Stimulated activated CD8-positive, alpha-beta memory T cell treated with anti-CD3 and anti-CD28 coated beads, Interleukin-2, amount 100 ng/mL, for 48 hours (primary cell): ENCODE measurements around the gene DACT3.
A peak's percentile ranks its signal among the peaks of the same experiment; 100 is the strongest.

ENCODE experiments used
- DNase-seq, 2 donors: peaks; one replicate each; pipeline ENCODE4 v3.0.0-alpha.2; 2020; ENCODE audit warnings: low read depth in 2 of 2

Gene DACT3

DNA sequence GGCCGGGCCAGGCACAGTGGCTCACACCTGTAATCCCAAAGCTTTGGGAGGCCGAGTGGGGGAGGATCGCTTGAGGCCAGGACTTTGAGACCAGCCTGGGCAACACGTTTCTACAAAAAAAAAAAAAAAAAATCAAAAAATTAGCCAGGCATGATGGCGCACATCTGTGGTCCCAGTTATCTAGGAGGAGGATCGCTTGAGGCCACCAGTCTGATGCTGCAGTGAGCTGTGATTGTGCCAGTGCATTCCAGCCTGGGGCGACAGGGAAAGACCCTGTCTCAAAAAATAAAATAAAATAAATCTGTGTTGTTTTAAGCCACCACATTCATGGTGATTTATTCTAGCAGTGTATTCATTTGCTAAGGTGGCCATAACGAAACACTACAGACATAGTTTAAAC, 4.1 kb upstream of the DACT3 start:
- DNase-seq, result no peak

DNA sequence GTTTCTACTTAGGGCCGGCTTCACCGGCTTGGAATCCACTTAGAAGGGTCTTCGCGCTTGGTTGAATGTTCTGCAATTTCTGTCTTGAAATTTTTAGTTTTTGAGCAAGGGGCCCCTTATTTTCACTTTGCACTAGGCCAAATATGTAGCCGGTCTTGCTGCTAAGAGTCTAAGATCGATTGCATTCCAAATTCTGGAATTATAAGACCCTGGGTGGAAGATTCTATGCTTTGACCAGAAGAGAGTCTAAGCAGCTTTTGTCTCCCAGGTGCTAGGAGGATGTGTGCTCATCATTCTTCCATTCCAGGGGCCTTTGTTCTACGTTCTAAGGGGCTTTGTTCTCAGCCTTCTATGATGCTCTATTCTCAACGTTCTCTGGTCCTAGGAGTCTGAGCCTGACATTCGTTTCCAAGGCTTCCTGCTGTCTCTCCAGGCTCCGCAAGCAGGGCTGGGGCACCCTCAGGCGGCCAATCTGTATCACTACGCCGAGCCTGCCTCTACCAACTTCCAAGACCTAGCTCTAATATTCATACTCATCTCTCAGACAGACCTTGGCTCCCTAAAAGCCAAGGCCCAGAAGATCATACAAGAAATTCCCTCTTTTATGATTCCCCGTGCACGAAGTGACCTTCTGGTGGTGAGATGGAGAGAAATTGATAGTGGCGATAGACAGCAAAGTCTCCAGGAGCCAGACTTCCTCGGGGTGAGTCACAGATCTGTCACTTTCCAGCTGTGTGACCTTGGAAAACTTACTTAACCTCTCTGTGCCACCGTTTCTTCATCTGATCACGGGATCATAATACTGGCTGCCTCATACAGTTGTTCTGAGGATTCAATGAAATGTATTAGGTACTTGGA, 982 bp upstream of the DACT3 start:
- DNase-seq, result peak; percentile 54 to 66

DNA sequence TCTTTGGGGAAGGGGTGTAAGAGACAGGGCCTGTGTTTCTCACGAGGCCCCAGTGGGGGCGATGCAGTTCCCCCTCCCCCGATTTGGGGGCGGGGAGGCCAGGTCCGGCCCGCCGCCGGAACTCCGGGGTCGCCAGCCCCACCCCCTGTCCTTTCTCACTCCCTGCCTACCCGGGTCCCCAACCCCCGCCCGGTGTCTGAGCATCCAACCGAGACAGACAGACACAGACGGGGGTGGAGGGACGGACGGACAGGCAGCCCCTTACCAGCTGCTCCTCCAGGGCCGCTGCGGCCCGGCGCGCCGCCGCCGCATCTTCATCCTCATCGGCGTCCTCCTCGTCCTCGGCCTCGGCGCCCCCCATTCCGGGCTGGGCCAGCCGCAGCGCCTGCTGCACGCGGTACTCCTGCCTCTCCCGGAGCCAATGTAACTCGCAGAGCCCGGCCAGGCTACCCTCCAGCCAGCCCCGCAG, 397 bp downstream of the DACT3 start:
- no peak for DNase-seq

DNA sequence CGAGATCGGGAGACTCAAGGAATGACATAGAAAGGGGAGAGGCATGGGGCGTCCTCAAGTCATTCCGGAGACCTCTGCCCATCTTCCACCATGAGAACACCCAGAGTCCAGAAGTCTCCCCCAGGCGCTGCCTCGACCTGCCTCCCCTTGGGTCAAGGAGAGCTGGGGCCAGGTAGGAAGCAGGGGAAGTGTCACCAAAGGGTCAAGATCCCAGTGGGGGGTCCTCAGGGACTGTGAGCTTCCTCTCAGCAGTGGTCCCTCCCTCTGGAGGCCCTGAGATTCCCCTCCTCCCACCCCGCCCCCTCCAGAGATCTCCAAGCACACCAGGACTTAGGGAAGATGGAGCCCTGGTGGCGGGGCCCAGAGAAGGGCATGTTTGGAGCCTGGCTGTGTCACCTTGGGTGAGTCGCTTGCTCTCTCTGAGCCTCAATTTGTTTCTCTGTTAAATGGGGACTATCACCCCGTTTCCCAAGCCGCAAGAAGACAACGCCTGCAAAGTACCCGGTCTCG, 919 bp downstream of the DACT3 start:
- DNase-seq, result no peak

DNA sequence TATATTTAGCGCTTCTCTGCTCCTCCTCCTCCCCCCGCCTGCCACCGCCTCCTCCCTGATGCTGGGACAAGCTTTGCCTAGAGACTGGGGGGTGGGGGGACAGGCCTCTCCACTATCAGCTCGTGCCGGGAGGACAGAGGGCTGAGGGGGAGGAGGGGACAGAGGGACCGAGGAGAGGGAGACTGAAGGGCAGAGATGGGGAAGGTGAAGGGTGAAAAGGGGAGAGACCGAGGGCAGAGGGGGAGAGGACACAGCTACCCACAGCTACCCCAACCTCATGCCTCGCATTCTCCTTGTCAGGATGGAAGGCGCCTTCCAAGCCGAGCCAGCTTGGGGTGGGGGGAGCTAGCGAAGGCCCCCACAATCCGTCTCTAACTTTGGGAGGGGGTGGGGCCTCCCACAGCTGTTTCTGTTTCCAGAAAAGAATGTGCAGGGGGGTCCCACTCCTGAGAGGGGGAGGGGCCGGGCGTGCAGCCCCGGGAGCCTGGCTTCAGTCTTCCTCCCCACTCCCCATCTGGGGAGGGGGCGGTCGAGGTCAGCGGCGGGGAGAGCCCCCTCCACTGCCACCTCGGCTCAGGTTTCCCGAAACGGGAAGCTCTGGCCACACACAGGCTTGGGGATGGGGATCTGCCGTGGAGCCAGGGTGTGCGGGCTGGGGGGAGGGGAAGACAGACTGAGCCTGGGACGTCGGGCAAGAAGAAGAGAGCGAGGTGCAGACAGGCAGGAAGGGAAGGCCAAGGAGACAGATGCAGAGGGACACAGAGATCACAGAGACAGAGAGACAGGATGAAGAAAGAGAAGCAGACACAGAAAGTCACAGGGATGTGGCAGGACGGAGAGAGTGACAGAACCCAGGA, 1.6 kb downstream of the DACT3 start:
- DNase-seq, result no peak

DNA sequence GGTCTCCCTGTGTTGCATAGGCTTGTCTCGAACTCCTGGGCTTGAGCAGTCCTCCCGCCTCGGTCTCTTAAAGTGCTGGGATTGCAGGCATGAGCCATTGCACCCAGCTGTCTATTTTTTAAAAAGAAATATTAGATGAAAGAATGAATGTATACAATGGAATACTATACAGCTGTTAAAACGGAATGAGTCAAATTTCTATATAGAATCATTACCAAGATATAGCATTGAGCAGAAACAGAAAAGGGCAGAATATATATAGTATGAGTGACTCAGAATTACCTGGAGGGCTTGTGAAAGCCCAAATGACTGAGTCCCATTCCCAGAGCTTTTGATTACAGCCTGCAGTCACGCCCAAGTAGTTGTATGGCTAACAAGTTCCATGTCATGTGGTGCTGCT, 4.4 kb downstream of the DACT3 start:
- DNase-seq, result no peak

DNA sequence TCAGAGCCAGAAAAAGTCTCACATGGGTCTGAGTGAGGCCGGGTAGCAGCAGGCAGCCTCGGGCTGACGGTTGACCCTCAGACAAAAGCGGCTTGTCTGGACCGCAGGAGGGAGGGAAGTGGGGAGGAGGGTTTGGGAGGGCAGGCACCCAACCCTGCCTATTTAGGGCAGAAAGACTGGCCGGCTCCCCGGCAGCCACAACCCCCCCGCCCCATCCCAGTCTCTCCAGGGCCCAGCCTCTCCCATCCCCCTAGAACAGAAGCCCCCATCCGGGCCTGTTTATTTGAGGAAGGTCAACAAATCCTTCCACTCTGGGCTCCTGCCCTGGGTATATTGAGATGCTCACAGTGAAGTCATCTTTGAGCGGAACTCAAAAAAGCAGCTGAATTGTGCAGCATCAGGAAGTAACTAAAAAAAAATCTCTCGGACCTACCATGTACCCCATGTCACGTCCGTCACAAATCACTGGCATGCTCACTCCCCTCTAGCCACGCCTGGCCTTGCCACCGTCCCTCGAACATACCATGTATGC, 6.3 kb downstream of the DACT3 start:
- DNase-seq, result no peak

DNA sequence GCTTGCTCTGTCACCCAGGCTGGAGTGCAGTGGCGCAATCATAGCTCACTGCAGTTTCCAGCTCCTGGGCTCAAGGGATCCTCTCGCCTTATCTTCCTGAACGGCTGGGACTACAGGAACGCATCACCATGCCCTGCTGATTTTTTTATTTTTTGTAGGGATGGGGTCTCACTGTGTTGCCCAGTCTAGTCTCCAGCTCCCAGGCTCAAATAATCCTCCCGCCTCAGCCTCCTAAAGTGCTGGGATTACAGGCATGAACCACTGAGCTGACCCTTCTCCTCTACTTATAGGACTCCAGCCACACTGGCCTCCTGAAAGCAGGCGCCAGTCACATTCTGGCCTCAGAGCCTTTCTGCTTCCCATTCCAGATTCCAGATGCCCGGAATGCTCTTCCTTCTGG, 10.5 kb downstream of the DACT3 start:
- no peak for DNase-seq

DNA sequence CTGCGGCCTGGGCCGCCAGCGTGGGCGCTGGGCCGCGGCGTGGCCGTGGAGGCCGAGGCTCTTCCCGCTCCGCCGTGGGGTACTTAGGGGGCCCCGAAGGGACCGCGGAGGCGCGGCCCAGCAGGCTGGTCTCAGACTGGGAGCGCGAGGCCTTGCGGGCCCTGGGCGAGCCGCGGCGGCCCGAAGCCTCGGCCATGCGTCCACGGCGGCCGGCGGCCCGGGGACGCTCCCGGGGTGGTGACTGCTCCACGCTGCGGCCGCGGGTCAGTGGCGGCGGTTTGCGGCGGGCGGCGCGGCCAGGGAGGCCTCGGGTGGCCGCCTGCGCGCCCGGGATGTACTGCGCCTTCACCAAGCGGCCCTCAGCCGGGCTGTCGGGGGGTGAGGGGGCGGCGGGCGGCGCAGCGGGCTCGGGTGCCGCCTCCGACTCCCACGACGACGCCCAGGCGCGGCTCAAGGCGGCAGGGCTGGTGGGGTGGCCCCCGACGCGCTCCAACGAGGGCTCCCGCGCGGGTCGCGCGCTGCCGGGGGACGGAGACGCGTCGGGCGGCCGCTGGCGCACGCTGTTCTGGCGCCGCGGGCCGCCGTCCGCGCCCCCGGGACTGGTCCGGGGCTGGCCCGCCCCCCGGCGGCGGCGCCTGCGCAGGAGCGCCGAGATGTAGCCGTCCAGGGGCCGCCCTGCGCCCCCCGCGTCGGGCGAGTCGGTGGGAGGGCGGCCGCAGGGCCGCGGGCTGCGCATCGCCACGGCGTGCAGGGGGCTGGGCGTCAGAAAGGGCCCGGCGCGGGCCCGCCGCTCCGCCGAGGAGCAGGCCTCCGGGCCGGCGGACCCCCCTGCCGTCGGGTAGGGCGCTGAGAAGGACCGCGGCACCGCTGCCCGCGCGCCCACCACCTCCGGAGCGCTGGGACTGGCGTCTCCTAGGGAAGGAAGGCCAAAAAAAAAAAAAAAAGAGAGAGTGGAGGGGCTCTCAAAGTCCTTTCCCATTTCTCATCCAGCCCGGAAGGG, 11.7 kb downstream of the DACT3 start:
- DNase-seq, result no peak

DNA sequence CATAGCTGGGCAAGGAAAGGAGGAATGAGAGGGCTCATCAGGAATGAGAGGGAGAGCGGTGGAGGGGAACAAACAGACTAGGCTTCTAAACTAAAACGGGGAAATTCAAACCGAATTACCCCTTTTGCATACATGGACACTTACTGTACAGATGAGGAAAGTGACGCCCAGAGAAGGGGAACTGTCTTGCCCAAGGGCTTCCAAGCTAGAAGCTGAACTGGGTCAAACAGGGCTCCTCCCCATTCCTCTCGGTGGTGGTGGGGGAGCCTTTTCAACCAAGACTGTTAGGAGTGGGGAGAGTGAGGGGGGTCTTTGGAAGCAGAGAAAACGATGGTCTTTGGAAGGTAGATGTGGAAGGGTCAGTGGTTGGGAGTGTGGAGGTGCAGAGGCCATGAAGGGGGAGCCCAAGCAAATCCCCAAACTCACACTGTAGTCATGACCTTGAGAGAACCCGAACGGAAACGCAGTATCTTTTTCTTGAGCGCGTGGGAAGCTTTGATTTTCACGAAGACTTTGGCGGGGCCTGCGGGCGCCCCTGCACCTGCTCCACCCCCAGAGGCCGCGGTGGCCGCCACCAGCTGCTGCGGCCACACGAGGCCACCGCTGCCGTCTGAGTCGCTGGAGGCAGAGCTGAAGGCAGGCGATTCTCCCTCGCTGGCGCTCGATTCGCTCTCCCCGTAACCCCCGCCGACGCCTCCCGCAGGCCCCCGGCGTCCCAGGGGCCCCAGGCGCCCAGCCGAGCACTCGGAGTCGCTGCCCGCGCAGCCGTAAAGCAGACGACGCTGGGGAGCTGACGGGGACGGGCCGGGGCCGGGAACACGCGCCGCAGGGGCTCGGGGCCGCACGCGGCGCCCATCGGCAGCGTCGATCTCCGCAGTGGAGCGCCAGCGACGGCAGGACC, 12.7 kb downstream of the DACT3 start:
- DNase-seq, result no peak

DNA sequence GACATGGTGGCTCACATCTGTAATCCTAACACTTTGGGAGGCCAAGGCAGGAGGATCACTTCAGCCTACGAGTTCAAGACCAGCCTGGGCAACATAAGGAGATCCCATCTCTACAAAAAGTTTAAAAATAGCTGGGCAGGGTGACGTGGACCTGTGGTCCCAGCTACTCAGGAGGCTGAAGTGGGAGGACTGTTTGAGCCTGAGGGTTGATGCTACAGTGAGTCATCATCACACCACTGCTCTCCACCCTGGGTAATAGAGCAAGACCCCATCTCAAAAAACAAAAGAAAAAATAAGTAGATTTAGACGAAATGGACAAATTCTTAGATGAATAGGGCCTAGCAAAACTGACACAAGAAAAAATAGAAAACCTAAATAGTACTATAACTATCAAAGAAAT, 14.6 kb downstream of the DACT3 start:
- DNase-seq, result no peak

DNA sequence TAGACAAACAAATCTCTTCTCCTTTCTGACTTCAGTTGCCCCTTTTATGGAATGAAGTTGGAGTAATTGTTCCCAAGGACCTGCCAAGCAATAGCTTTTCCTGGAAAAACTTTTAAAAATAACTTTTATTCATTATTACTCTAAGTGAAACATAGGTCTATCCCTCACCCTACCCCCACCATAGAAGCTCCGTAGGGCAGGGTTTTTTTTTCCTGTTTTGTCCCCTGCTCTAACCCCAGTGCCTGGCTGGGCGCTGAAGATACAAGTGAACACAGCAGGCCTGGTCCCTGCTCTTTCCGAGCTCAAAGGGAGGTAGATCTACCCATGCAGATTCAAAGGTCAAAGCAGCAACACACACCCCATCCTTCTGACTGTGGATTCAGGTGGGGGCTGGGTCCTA, 16.3 kb downstream of the DACT3 start:
- DNase-seq, result no peak

DNA sequence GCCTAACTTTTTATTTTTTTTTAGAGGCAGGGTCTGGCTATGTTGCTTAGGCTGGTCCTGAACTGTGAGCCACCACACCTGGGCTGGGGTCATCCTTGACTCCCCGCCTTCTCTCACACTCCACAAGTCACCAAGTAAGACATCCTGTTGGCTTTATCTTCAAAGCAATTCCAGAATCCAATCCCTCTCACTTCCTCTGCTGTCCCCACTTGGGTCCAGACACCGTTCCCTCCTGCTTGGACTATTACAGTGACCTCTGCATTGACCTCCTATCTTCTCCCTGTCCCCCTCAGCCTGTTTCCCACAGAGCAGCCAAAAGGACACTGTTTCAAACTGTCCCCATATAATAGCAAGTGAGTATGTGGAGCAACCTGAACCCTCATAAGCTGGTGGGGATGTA, 20.3 kb downstream of the DACT3 start:
- DNase-seq, result no peak

DNA sequence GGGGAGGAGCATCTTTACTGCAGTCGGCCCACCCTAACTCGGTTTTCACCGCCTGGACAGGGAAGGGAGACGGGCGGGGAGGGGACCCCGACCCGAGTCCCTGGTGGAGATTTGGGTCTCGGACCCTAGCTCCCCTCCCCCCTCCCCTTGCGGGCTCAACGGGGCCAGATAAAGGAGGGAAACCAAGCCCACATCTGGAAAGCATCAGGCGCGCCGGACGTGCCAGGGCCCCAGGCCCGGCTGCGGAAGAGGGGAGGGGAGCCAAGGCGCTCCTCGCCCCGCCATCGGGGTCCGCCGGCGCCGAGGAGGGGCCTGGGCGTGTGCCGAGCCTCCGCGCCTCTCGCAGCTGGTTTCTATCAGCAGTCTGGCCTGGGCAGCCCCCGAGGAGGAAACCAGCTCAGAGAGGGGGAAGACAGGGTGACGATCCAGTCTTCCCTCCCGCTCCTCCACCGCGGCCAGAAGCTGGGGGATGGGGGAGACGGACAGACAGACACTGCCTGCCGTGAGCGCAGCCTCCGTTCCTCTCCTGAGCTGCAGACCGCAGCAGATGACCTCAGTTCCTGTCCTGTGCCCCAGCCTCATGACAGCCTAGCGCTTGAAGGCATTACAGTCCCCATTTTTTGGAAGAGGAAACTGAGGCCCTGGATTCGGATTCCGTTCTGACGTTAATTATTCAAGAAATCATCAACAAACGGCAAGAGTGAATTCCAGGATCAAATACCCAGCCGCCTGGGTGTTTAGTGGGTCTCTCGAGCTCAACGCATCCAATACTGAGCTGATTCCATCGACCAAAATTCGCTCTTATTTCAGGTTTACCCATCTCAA, 21.4 kb downstream of the DACT3 start:
- DNase-seq, result no peak

DNA sequence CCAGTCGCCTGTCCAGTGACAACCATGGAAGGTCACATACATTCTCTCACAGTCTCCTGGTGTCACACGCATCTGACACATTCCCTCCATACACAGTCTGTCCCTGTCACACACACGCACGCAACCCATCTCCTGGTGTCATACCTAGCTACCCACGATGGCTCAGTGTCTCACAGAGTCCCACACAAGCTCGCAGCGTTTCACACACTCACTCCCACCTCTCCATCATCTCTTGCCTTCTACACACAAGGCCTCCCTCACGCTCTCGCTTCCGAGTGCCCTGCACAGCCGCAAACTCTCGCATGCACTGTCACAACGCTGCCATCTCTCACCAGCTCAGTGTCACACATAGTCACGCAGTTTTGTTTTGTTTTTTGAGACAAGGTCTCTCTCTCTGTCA, 23.8 kb downstream of the DACT3 start:
- DNase-seq, result no peak

DNA sequence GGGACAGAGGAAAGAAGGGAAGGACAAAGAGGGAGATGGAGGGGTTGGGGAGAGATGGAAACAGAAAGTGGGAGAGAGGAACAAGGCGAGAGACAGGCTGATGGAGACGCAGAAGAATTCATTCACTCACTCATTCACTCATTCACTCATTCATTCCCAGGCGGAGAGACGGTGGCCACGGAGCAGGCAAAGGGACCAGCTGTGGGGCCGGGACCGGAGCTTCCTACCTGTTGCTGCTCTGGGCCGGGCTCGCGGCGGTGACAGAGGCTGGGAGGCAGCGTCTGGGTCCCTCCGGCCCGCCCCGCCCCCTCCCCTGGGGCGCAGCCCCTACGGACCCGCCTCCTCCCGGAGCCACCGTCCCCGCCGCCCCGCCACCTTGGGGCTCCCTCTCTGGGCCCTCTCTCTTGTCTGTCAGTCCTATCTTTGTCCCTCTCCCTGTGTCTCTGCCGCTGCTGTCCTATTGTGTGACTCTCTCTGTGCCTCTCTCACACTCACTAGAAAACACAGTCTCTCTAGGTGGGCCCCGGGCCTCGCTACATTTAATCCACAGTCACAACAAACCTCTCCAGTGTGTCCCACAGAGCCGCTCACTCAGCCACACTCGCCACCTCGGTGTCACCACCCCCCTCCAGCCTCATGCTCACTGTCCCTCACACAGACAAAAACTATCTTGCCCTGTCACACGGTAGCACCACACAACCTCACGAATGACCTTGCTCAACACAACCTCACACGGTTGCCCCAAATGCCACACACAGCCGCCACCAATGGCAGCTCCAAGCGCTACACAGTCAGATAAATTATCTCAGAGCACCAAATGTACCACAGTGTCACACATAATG, 24.8 kb downstream of the DACT3 start, which contains the start of gene GNG8:
TSS of gene GNG8 (minus strand) at position 283 of the 842 bp plus-strand sequence. CDS start 1,520 bp downstream, outside the sequence.
- no peak for DNase-seq

DNA sequence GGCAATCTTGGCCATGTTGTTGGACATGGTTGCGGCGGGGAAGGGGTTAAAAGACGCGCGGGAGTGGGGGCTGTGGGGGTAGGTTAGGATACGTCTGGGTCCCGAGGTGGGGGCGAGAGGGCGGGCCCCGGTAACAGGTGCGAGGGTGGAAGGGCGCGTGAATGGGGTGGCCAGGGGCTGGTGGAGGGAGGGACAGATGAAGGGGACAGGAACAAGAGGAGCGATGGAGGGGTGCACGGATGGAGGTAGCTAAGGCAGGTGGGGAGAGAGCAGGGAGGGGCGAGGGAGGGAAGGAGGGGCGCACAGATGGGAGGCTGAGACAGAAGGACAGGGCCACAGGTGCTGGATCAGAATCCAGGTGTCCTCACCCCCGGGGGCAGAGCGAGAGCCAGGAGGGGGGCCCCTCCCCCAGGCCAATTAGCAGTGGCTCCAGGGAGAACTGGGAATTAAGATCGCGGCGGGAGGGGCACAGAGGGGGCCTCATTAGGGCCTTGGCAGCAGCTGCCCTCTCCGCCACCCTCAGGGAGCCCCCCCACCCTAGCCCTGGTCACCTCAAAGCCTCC, 26.2 kb downstream of the DACT3 start:
- DNase-seq, result no peak
